ENCODE measurements around the gene SLC30A1.

DNA sequence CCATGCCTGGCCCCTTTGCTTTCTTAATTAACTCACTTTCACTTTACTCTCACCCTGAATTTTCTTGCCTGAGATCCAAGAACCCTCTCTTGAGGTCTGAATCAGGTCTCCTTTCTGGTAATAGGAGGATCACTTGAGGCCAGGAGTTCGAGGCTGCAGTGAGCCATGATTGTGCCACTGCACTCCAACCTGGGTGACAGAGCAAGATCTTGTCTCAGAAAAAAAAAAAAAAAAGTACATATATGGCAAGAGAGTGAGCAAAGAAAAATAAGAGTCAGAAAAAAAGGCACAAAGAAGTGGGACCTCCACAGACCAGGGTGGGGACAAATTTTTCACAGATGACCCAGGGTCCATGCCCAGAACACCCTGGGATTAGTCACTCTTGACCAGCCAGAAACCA, 52.9 kb downstream of the SLC30A1 start:
- TF ChIP-seq CTCF (IDR thresholded peaks at IDR 0.05) (no peak), POLR2A (IDR thresholded peaks at IDR 0.05) (no peak)

Measured in Peyer's patch (tissue), 4 donors.